Measurements from ENCODE around the gene NUP210.

DNA sequence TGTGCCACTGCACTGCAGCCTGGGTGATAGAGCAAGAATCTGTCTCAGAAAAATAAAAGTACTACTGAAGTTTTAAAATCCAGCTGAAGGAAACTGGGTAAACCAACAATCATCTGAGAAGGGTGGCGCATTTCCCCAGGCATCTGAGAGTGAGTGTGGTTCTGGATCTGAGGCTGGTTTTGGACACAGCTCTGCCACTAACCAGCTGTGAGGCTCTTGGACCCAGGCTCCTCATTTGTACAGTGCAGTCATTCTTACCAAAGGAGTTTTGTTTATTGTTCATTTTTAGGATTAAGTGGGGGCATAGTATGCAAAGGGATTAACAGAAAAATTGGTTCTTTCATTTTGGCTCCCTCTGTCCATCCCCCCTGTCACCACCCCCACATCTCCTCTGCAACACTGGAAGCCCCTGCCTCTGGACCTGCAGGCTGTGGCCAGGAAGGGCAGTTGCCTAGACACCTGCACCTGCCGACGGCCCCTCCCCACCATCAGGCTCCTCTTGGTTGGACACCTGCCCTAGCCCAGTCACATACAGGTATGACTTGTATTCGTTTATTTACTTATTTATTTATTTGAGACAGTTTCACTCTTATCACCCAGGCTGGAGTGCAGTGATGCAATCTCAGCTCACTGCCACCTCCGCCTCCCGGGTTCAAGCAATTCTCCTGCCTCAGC lies 8.8 kb downstream of the NUP210 start:
- TF ChIP-seq POLR2A (IDR thresholded peaks at IDR 0.05) = no peak
- TF ChIP-seq, protein P1, sequence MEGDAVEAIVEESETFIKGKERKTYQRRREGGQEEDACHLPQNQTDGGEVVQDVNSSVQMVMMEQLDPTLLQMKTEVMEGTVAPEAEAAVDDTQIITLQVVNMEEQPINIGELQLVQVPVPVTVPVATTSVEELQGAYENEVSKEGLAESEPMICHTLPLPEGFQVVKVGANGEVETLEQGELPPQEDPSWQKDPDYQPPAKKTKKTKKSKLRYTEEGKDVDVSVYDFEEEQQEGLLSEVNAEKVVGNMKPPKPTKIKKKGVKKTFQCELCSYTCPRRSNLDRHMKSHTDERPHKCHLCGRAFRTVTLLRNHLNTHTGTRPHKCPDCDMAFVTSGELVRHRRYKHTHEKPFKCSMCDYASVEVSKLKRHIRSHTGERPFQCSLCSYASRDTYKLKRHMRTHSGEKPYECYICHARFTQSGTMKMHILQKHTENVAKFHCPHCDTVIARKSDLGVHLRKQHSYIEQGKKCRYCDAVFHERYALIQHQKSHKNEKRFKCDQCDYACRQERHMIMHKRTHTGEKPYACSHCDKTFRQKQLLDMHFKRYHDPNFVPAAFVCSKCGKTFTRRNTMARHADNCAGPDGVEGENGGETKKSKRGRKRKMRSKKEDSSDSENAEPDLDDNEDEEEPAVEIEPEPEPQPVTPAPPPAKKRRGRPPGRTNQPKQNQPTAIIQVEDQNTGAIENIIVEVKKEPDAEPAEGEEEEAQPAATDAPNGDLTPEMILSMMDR (IDR thresholded peaks at IDR 0.05) = no peak

Measured in thyroid gland (tissue), 4 donors.